COR-L47 (cell line): ENCODE results near the gene CA12.
"Not testable (repeated sequence)": the region's sequence is repeated elsewhere in the genome, so short reads cannot be mapped to it uniquely, and the experiment has no call there.

ENCODE experiments used
- DNase-seq: peaks from one replicate; lab custom pipeline; 2025; lab: John Stamatoyannopoulos, UW

CA12 gene

DNA sequence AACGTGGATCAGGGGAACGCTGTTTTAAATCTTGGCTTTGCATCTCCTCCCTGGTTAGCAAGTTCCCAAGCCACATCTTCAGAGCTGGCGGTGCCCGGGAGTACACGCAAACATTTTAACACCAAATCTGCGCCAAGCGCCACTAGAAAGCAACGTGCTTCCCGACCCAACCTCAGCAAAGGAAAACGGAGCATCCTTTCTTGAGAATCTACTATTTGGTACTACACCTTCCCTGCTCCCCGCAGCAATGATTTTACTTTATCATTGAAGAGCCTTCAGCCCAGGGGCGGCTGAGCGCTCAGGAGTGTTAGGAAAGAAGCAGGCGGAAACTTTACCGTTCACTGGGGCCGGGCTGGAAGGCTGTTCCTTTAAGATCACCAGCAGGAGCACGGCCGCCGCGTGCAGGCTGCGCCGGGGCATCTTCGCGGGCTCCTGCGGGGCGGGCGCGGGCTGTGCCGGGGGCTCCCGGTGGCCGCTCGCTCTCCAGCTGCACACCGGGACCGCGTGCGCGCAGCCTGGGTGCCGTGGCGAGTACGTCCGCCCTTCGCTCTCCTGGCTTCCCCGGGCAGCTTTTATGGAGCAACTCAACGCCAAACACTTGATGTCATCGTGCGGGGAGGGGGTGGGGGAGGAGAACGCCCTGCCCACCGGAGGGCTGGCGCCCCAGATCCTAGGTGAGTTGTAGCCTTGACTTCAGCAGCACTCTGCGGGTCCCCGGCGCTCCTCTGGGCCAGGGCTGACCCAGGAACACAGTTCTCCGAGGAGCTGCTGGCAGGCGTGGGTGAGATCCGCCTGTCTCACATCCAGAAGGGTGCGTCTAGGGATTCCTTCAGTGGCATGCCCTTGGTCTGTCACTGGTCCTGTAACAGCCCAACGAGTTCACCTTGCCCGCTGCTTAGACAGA lies at the start of gene CA12:
Gene CA12 (minus strand): TSS at position 546 of the 904 bp plus-strand sequence. CDS start 126 bp downstream, at position 420.
- DNase-seq: peak; percentile 56

DNA sequence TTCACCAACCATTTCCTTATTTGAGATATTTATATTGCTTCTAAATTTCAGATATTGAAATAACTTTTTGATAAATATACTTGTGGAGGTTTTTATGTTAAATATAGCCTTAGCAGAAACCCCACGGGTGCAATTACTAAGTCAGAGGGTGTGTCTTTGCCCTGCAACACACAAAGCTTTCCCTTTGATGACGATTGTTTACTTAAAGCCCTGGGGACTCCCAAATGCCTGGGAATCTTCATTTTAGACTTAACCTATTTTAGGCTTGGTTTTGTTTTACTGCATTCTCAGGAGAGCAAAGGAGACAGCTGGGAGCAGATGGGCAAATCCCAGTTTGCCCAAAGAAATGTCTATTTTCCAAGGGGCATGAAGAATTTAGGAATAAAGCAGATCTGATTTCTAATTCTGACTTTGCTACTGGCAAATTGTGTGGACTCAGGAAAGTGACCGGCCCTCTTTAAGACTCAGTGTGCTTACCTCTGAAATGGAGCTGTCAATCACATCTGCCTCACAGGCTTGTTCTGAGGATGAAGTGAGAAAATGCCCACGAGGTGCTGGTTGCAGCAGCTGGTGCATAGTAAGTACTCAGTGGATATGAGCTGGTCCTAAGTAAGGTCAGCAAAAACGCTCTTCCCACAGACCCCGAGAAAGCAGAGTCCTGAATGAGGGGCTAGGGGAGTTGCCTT lies 49.3 kb upstream of the CA12 start:
- no peak for DNase-seq

DNA sequence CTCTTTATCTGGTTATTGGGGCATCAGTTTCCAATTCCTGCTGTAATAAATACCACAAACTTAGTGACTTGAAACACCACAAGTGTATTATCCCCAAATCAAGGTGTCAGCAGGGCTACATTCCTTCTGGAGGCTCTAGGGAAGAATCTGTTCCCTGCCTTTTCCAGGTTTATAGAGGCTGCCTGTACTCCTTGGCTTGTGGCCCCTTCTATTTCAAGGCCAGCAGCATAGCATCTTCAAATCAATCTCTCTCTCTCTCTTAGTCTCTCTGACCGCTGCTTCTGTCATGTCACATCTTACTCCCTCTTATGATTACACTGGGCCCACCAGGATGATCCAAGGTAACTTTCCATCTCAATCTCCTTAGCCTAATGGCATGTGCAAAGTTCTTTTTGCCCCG lies 44.9 kb upstream of the CA12 start:
- no peak for DNase-seq

DNA sequence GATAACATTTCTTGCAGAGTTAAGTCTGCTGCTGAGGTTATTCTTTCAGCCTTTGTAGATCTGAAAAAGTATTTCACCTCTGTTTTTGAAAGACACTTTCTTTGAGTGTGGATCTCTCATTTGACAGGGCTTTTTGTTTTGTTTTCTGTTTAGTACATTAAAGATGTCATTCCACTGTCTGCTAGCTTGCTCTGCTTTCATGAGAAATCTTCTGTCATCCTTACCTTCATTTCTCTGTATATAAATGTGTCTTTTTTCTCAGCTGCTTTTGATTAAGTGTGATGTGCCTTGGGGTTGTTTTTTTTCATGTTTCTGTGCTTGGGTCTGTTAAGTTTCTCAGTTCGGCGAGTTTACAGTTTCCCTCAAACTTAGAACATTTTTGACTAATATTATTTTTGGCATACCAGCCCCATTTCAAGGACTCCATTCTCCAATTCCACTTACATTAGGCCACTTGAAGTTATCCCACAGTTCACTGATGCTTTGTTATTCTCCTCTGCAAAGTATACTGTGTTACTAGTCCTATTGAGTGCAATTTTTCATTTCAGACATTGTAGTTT lies 43.9 kb upstream of the CA12 start:
- DNase-seq: no peak

DNA sequence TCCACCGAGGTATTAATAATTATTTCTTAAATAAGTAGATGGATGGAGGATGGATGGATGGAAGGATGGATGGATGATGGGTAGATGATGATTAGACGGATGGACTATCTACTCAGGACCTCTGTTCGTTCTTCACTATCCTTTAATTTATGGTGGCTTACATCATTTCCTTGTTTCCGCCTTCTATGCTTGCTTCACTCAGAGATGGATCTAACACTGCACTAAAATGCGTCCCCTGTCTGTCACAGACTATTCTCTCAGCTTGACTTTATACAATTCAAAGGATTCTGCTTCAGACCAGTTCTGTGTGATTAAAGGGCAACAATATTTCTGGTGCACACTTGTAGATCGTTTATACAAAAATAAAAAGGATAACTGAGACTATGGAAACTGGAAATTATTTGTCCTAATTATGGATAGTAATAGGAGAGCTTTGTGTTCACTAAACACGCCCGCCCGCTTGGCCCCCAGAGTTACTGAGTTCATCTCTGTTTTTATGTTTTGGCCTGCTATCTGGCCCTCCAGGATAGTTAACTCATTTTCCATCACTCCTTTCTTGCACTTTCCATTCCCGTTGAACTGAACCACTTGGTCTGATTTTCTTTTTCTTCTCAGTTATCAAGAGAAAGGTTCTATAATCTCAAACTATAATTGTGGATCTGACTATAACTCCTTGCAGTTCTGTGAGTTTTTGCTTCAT lies 41.4 kb upstream of the CA12 start:
- peak; percentile 26 for DNase-seq

DNA sequence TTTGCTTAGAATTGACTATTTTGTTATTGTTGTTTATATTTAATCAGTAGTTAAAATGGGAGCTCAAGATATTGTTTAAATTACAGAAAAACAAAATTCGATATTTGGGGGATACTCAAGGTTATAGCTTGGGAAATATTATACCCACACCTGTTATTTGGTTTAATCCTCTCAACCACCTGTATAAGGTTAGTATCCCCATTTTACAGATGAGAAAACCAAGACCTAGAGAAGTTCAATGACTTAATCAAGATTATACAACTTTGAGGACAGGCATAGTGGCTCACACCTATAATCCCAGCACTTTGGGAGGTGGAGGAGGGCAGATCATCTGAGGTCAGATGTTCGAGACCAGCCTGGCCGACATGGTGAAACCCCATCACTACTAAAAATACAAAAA lies 39.8 kb upstream of the CA12 start:
- DNase-seq: no peak

DNA sequence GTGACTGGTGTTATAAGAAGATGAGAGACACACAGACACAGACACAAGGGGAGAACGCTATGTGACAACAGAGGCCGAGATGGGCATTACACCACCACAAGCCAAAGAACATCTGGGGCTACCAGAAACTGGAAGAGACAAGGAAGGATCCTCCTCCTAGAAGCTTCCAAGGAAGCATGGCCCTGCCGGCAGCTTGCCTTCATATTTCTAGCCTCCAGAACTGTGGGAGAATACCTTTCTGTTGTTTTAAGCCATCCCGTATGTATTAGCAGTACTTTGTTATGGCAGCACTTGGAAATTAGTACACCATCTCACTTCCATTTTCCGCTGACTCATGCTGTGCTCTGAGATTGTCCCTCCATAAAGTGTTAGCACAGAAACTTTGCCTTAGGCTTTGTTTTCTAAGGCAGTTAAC lies 38.7 kb upstream of the CA12 start:
- DNase-seq: no peak

DNA sequence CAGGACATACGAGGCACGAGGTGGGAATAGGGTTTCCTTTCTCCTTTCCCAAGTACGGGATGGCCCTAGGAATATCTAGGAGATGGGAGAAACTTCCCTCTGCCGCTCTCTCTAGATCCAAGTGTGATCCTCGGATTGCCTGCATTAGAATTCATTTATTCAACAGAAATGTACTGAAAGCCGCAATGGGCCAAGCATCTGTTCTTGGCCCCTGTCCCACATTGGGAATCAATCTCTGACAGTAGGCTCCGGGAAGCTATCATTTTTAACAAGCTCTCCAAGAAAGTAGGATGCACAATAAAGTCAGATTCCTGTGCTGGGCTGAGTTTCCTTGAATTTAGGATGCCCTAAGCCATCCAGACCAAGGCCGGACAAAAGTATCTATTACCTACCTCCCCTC lies 37.2 kb upstream of the CA12 start:
- no peak for DNase-seq

DNA sequence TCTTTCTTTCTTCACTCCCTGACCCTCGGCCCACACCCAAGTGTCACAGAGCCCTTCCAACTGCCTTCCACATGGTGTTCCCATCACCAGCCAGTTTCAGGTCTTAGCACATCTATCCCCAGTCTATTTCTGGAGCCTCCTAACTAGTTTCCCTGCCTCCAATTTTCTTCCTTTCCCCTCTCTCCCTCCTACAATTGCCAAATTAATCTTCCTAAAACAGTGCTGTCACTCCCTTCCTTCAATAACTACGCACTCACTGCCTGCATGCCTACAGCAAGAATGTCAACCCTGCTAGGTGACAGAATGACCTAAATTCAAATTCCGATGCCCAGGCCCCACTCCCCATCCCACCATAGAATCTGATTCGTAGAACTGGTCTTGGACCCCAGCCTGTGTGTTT lies 36.1 kb upstream of the CA12 start:
- DNase-seq: no peak

DNA sequence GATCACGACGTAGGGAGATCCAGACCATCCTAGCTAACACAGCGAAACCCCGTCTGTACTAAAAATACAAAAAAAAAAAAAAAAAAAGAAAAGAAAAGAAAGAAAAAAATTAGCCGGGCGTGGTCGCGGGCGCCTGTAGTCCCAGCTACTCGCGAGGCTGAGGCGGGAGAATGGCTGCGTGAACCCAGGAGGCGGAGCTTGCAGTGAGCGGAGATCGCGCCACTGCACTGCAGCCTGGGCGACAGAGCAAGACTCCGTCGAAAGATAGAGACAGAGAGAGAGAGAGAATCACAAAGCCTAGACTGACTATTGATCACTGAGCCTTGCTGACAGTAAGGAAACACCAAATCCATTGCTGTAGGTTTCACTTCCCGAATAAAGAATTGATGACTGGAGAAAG lies 35.6 kb upstream of the CA12 start:
- DNase-seq: not testable (repeated sequence)

DNA sequence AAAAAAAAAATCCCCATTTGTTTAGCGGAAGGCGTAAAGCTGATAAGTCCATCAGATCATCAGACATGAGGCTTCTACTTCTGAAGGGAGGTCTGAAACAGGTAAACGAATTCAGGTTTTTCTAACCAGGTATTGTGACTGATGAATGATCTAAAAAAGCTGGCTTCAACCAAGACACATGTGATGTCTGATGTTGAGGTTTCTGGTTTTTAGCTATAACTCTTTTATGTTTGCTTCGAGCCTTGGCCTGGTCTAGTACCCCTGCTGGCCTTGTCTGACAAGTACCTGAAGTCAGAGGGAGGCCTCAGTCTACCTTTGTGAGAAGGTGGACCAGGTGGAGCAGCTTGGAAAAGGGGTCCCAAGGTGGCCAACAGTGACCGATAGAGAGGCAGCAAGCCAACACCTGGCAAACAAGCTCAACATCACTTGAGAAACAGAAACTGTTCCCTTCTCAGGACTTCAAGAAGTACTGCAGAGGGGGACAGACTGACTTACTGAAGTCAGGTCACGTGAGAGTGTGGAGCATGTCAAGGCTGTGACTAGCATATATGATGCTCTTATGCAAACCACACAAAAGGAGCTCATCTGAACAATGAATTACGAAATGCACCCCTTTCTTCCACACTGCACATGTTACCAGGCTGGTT lies 33.0 kb upstream of the CA12 start:
- no peak for DNase-seq

DNA sequence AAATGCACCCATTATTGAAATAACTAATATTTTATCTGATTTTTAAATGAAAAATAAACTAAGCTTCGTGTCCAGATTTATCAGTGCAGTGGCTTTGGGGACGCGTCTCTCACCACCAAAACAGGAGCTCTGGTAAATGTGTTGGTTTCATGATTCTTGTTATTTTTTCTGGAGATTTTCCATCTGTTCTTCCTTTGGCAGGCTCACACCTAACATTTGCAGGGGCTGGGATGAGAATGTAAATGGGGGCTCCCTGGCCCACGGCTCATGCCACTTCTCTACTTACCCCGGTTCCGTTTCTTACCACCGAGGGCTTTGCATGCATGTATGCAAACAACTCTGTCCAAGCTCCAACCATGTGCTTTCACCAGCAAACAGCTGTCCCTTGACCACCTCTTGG lies 30.9 kb upstream of the CA12 start:
- DNase-seq: no peak

DNA sequence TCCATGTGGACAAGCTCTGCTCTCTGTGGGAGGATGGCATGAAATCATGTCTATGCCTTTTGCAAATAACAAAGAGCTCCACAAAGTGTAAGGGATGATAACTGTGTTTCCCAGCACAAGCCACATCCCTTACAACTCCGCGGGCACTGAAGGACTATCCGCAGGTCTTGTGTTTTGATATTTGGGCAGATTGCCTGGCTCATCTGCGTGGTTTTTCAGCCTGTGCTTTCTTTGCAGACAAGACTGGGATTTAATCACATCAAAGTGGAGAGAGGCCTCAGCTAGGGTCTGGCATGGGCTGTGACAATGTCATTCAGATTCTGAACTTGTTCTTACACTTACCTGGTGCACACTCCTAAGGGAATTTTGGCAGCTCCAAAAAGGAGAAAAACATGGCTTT lies 30.2 kb upstream of the CA12 start:
- no peak for DNase-seq

DNA sequence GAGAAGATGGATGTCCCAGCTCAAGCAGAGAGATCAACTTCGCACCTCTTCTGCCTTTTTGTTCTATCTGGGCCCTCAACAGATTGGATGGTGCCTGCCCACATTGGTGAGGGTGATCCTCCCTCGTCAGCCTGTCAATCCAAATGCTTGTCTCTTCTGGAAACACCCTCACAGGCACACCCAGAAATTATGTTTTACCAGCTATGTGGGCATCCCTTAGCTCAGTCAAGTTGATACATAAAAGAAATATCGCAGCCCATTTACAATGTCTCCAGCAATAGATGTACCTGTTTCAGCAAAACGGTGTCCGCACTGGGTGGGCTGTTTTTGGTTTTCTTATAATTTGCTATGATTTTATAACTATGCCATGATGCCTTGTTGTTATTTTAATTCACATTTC lies 27.5 kb upstream of the CA12 start:
- DNase-seq: no peak

DNA sequence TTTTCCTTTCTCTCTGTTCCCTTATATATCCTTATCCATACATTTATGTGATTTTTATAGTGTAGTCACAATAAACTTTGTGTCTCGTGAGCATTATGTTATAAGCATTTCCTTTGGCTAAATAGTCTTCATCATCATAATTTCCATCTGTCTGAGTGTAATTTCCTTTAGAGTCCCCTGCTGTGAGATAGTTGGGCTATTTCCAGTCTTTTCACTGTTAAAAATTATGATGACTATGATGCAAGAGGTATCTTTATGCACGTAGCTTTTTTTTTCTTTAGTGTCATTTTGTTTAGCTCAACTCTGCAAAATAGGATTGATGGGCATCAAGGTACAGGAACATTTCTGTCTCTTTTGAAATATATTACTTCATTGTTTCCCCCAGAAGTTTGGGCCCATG lies 26.9 kb upstream of the CA12 start:
- DNase-seq: no peak

DNA sequence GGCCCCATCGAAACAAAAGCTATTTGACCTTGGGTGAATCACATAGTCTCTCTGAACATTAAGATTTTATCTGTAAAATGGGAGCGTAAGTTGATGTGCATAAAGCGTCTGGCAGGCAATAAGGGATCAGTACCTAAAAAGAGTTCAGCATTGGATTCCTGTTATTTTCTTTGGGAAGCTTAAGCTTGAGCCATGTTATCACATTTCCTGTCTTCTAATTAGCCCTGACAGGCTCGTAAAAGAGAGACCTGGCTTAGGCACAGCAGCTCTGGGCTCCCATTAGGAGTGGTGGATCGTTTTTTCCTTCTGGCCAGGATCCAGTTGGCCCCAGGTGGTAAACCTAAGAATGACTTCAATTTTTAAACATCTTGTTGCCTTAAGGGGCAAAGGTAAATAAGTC lies 26.0 kb upstream of the CA12 start:
- peak; percentile 56 for DNase-seq

DNA sequence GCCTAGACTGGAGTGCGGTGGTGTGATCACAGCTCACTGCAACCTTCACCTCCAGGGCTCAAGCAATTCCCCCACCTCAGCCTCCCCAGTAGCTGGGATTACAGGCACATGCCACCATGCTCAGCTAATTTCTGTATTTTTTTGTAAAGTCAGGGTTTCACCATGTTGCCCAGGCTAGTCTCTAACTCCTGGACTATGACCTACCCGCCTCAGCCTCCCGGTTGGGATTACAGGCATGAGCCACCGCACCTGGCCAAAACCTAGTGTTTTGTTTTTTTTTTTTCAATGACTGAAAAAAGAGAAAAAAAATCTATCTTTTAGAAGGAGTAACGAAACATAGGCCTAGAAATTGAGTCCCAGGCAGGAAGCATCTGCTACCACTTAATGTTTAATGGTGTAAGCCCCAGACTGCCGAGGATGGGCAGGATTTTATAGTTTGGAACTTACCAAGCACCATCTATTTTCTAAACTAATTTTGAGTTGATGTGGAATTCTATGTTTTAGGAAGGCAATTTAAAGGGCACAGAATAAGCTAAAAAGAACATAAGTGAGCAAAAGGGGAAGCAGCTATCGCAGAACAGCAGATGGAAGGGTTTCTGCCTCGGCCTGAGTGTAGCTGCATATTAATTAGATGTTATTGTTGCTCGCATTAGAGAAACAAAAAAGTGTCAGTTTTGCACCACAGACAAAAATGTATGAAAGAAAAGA lies 24.2 kb upstream of the CA12 start:
- no peak for DNase-seq

DNA sequence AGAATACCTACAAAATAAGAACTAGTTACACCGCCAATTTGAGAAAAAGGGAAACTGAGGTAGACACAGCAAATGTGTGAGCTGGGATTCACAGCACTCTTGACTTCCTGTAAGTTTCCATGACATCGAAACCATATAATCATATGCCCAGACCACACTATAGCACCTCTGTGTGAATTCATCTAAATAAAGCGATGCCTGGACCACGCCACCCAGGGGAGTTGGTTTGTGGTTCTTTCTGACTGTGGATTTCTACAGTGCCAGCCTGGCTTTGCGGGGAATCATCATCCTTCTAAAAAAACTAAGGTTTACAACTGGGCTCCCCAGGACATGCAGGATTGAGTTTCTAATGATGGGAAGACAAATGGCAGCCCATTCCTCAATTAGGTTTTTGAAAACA lies 23.5 kb upstream of the CA12 start:
- DNase-seq: no peak

DNA sequence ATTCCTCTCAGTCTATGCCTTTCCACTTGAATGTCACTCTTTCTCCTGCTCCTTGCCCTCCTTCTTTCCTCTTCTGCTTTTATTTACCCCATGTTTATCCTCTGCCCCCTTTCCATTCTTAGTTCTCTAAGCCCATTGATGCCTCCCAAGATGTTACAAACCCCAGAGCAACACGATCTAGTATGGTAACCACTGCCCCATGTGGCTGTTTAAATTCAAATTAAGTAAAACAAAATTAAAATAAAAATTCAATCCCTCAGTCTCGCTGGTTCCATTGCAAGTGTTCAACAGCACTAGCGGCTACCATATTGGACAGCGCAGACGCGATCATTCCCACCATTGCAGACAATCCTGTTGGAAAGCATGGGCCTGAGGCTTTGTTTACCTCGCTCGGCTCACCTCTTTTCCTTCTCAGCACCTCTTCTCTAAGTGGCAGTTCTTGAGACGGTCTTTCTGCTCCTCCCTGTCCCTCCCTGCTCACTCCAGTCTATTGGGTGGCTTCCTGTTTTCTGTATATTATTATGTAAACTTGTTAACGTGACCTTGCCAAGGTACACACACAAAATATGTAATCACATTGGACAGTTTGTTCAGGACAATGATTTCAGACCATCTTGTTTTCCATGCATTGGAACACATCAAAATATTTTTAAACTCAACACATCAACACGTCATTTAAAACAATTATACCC lies 21.8 kb upstream of the CA12 start:
- DNase-seq: no peak

DNA sequence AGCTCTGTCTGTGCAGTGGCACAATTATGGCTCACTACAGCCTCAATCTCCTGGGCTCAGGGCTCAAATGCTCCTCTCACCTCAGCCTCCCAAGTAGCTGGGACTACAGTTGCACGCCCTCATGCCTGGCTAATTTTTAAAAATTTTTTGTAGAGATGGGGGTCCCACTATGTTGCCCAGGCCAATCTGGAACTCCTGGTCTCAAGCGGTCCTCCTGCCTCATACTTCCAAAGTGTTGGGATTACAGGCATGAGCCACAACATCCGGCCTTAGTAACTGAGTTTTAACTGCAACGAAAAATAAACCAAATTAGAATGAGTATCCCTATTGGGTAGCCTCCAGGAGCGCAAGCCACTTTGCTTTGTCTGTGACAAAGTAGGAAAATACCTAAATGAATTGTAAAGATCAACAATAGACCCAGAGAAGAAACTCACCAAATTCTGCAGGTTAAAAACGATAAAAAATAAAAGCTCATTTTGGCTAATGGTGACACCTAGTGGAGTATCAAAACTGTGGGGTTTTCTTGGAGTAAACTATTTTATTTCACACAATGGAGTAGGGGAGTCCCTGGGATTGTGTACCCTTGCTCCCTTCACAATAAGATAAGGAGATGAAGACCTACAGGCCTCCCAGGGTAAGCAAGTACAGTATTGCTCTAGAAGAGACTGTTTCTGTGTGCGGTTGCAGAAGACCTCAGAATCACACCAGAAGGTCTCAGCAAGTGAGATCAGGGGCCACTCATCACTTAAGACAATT lies 21.0 kb upstream of the CA12 start:
- DNase-seq: peak; percentile 47
